Activated naive CD4-positive, alpha-beta T cell treated with anti-CD3 and anti-CD28 coated beads for 36 hours (primary cell): Measurements from ENCODE around the gene EMILIN2. TPM values are rescaled to one million over a fixed set of nuclear protein-coding genes. Genes with fewer than 3 reads are reported as not detected.
"Not testable (repeated sequence)": the region's sequence is repeated elsewhere in the genome, so short reads cannot be mapped to it uniquely, and the experiment has no call there.

ENCODE experiments used
- CTCF ChIA-PET: fragments of 350-600 bp; sonication (Branson Sonifier 250); formaldehyde crosslinking; loops from one replicate; lab custom pipeline; 2021; ENCODE audit warnings: antibody characterized with exemption; lab: Charles Lee
- DNase-seq: peaks from one replicate; pipeline ENCODE4 v3.0.0-alpha.2; 2020
- H3K27ac Mint-ChIP-seq: one replicate; pipeline ENCODE4 v1.8.0; 2021; ENCODE audit warnings: mild to moderate bottlenecking, mixed read lengths
- H3K27me3 Mint-ChIP-seq: one replicate; pipeline ENCODE4 v1.8.0; 2021; ENCODE audit warnings: low read depth, mixed read lengths
- H3K36me3 Mint-ChIP-seq: one replicate; pipeline ENCODE4 v1.8.0; 2021; ENCODE audit warnings: low read depth, mixed read lengths
- H3K4me1 Mint-ChIP-seq: one replicate; pipeline ENCODE4 v1.8.0; 2021; ENCODE audit warnings: low read depth, mixed read lengths
- H3K4me3 Mint-ChIP-seq: one replicate; pipeline ENCODE4 v1.8.0; 2021; ENCODE audit warnings: mild to moderate bottlenecking, moderate library complexity, mixed read lengths
- H3K9me3 Mint-ChIP-seq: one replicate; pipeline ENCODE4 v1.8.0; 2021; ENCODE audit warnings: mixed read lengths
- intact Hi-C: fragments of 100-400 bp; cut with micrococcal nuclease; formaldehyde crosslinking; loops from one replicate; pipeline ENCODE4 v1.15.1; 2023
- total RNA-seq, 2 experiments: library from RNA; stranded (reverse); gene quantifications; one replicate each; pipeline ENCODE4 v1.2.3, GENCODE V29; 2021

The EMILIN2 gene
- total RNA-seq, 2 experiments from 2014 or later: 12.2 to 13.2 TPM

DNA sequence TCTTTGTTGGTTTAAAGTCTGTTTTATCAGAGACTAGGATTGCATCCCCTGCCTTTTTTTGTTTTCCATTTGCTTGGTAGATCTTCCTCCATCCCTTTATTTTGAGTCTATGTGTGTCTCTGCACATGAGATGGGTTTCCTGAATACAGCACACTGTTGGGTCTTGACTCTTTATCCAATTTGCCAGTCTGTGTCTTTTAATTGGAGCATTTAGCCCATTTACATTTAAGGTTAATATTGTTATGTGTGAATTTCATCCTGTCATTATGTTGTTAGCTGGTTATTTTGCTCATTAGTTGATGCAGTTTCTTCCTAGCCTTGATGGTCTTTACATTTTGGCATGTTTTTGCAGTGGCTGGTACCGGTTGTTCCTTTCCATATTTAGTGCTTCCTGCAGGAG lies 17.2 kb downstream of the EMILIN2 start:
- H3K9me3 Mint-ChIP-seq, H3K4me3 Mint-ChIP-seq, CTCF ChIA-PET: not testable (repeated sequence)

DNA sequence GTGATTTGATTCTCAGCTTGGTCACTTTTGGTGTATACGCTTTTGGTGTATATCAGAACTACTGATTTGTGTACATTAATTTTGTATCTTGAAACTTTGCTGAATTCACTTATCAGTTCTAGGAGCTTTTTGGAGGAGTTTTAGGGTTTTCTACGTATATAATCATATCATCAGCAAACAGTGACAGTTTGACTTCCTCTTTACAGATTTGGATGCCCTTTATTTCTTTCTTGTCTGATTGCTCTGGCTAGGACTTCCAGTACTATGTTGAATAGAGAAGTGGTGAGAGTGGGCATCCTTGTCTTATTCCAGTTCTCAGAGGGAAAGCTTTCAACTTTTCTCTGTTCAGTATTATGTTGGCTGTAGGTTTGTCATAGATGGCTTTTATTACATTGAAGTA lies 19.7 kb downstream of the EMILIN2 start:
- not testable (repeated sequence) for H3K4me1 Mint-ChIP-seq, H3K9me3 Mint-ChIP-seq

More for the DNA sequence above, 17.2 kb downstream of the EMILIN2 start:
- intact Hi-C loops, H3K27me3 Mint-ChIP-seq, DNase-seq, H3K36me3 Mint-ChIP-seq, H3K4me1 Mint-ChIP-seq, H3K27ac Mint-ChIP-seq: not testable (repeated sequence)

GRCh38 chr18:2869207-2869606 lies 22.4 kb downstream of the EMILIN2 start:
- H3K27ac Mint-ChIP-seq: no peak overlapping the region
- no peaks in the 10 kb centered on the region for H3K27me3 Mint-ChIP-seq
- intact Hi-C loops: no loop called here
- CTCF ChIA-PET: no interaction called here
- H3K36me3 Mint-ChIP-seq: no peaks in the 10 kb centered on the region
- no peak for DNase-seq
- H3K4me1 Mint-ChIP-seq: no peaks in the 10 kb centered on the region
- no peak overlapping the region for H3K4me3 Mint-ChIP-seq
- H3K9me3 Mint-ChIP-seq: no peaks in the 10 kb centered on the region

More for the DNA sequence above, 19.7 kb downstream of the EMILIN2 start:
- H3K4me3 Mint-ChIP-seq, H3K27me3 Mint-ChIP-seq, H3K36me3 Mint-ChIP-seq, DNase-seq, intact Hi-C loops, H3K27ac Mint-ChIP-seq: not testable (repeated sequence)
- CTCF ChIA-PET: interaction anchor here (0.5 kb wide), 1 partner anchor 9 kb away, joined by 3 read pairs; no protein-coding TSS in a partner anchor

GRCh38 chr18:2871111-2871720 lies 24.4 kb downstream of the EMILIN2 start:
- intact Hi-C loops: no loop called here
- no peaks in the 10 kb centered on the region for H3K9me3 Mint-ChIP-seq
- H3K27ac Mint-ChIP-seq: no peak overlapping the region
- no peaks in the 10 kb centered on the region for H3K27me3 Mint-ChIP-seq
- no peak for DNase-seq
- CTCF ChIA-PET: no interaction called here
- no peaks in the 10 kb centered on the region for H3K4me1 Mint-ChIP-seq
- H3K4me3 Mint-ChIP-seq: no peak overlapping the region
- no peaks in the 10 kb centered on the region for H3K36me3 Mint-ChIP-seq

- Mint-ChIP-seq H3K27ac (no peak overlapping the region), H3K36me3 (no peaks in the 10 kb centered on the region), H3K27me3 (no peaks in the 10 kb centered on the region), H3K4me1 (no peaks in the 10 kb centered on the region), H3K4me3 (no peak overlapping the region), H3K9me3 (no peaks in the 10 kb centered on the region)
- intact Hi-C loops: no loop called here
- CTCF ChIA-PET: interaction anchor here (0.7 kb wide), 1 partner anchor 257 kb away, joined by 3 read pairs; no protein-coding TSS in a partner anchor
- no peak for DNase-seq
Measured at GRCh38 chr18:2872095-2872494, 25.3 kb downstream of the EMILIN2 start.

- H3K27me3 Mint-ChIP-seq: no peaks in the 10 kb centered on the region
- CTCF ChIA-PET: interaction anchor here (0.6 kb wide), 1 partner anchor 792 kb away, joined by 8 read pairs; no protein-coding TSS in a partner anchor
- no peaks in the 10 kb centered on the region for H3K9me3 Mint-ChIP-seq
- no peak overlapping the region for H3K27ac Mint-ChIP-seq
- no peak overlapping the region for H3K4me3 Mint-ChIP-seq
- no peak for DNase-seq
- intact Hi-C loops: no loop called here
- no peaks in the 10 kb centered on the region for H3K4me1 Mint-ChIP-seq
- H3K36me3 Mint-ChIP-seq: no peaks in the 10 kb centered on the region
Measured at GRCh38 chr18:2874765-2875164, 28.0 kb downstream of the EMILIN2 start.

- no peak for DNase-seq
- CTCF ChIA-PET: no interaction called here
- intact Hi-C loops: no loop called here
- no peaks in the 10 kb centered on the region for H3K36me3 Mint-ChIP-seq
- H3K27ac Mint-ChIP-seq: no peak overlapping the region
- no peaks in the 10 kb centered on the region for H3K27me3 Mint-ChIP-seq
- H3K9me3 Mint-ChIP-seq: no peaks in the 10 kb centered on the region
- peaks cover 23% of the 10 kb centered on the region for H3K4me1 Mint-ChIP-seq
- no peak overlapping the region for H3K4me3 Mint-ChIP-seq
Measured at GRCh38 chr18:2878656-2879330, 32.0 kb downstream of the EMILIN2 start.

DNA sequence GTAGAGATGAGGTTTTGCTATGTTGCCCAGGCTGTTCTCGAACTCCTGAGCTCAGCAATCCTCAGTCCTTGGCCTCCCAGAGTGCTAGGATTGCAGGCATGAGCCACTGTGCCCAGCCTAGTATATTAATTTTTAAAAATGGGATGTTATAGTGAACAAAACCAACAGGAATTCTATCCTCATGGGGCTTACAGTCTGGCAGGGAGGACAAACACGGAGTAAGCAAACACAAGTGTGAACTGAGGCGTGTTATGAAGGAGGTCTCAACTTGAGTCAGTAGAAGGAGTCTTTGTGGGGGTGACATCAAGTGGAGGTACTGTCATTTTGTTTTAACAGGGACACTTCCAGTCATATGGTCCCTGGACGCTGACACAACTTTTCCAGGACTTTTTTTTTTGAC lies 33.1 kb downstream of the EMILIN2 start:
- Mint-ChIP-seq H3K36me3 (no peaks in the 10 kb centered on the region), H3K4me3 (no peak overlapping the region), H3K9me3 (no peaks in the 10 kb centered on the region), H3K27me3 (no peaks in the 10 kb centered on the region), H3K27ac (no peak overlapping the region), H3K4me1 (peaks cover 29% of the 10 kb centered on the region)
- no peak for DNase-seq
- intact Hi-C loops: no loop called here
- CTCF ChIA-PET: no interaction called here

DNA sequence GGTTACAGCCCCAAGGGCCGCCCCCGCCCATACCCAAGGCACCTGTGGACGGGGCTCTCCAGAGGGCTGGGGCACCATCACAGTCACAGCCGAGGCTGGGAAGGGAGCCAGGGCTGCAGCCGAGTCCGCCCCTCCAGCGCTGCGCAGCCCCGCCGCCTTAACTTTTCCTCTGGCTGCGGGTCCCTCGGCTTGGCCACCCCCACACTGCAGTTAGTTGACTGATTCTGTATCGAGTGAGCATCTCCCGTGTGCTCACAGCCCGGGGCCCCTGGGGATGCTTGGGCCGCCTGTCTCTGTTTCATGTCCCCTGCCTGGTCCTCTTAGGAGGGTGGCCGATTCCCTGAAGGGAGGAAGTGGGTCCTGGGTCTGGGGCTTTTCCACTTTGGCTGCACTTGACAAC lies 33.7 kb downstream of the EMILIN2 start:
- Mint-ChIP-seq H3K4me3 (no peak overlapping the region), H3K9me3 (no peaks in the 10 kb centered on the region)
- CTCF ChIA-PET: interaction anchor here (1.0 kb wide), 1 partner anchor 62 kb away, joined by 3 read pairs; no protein-coding TSS in a partner anchor

DNA sequence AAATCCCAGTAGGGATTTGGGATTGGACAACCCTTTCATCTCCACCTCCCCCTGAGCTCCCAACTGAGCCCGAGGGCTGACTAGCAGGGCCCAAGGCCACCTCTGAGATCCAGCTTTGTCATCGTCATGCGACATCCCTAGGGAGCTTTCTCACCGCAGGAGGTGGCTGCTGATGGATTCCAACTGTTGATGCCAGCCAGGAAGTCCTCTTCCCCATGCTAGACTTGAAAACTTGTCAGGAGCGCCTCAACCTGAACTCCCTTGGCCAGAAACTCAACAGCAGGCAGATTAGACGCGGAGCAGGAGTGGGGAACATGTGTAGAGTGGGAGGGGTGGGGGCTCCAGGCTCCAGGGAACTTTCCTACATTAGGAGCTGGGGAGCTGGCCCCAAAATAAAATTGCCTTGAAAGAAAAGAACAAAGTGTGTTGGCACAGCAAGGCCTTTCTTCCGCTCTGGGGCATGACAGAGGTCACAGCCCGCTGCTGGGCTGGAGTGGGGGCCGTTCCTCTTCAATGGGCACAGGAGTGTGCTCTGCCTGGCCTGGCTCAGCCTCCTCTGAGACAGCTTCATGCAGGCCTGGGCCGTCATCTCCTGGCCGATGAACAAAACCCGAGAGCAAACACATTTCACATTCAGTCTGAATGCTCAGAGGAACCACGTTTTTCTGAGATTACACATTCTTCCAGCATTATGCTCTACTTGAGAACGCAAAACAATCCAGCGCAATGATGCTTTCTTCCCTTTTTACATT lies 34.5 kb downstream of the EMILIN2 start:
- CTCF ChIA-PET: interaction anchor here (0.5 to 1.0 kb wide), 2 partner anchors 63 to 208 kb away, joined by 3 read pairs; no protein-coding TSS in a partner anchor
- Mint-ChIP-seq H3K27ac (peak overlapping the region; percentile 64), H3K27me3 (no peaks in the 10 kb centered on the region), H3K4me3 (peak overlapping the region; percentile 50), H3K9me3 (peaks cover under 1% of the 10 kb centered on the region), H3K36me3 (no peaks in the 10 kb centered on the region), H3K4me1 (peaks cover 29% of the 10 kb centered on the region)
- peak; percentile 28 for DNase-seq
- intact Hi-C loops: no loop called here

More for the DNA sequence above, 33.7 kb downstream of the EMILIN2 start:
- no peaks in the 10 kb centered on the region for H3K27me3 Mint-ChIP-seq
- intact Hi-C loops: no loop called here
- H3K36me3 Mint-ChIP-seq: no peaks in the 10 kb centered on the region
- no peak for DNase-seq
- no peak overlapping the region for H3K27ac Mint-ChIP-seq
- peaks cover 29% of the 10 kb centered on the region for H3K4me1 Mint-ChIP-seq

GRCh38 chr18:2881840-2882195 lies 35.0 kb downstream of the EMILIN2 start:
- Mint-ChIP-seq H3K27ac (peak overlapping the region; percentile 64), H3K9me3 (peaks cover 6% of the 10 kb centered on the region), H3K27me3 (no peaks in the 10 kb centered on the region), H3K36me3 (peaks cover 3% of the 10 kb centered on the region), H3K4me3 (peak overlapping the region; percentile 50), H3K4me1 (peaks cover 29% of the 10 kb centered on the region)
- CTCF ChIA-PET: no interaction called here
- intact Hi-C loops: no loop called here
- peak; percentile 46 for DNase-seq

DNA sequence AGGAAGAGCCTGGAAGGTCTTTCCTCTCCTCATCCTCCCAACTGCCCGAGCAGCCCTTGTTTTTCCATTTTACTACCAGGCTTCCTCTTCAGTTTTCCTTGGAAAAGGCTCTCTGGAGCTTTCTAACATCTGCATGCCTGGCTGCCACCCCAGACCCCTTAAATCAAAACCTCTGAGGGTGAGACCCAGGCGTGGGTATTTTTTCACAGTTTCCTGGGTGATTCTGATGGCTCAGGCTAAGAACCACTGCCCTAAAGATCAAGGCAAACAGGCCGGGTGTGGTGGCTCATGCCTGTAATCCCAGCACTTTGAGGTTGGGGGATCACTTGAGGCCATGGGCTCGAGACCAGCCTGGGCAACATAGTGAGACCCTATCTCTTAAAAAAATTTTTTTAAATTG lies 35.4 kb downstream of the EMILIN2 start:
- intact Hi-C loops: no loop called here
- Mint-ChIP-seq H3K4me1 (peaks cover 29% of the 10 kb centered on the region), H3K36me3 (peaks cover 4% of the 10 kb centered on the region), H3K4me3 (no peak overlapping the region), H3K27me3 (no peaks in the 10 kb centered on the region), H3K27ac (peak overlapping the region; percentile 5), H3K9me3 (peaks cover 7% of the 10 kb centered on the region)
- CTCF ChIA-PET: no interaction called here
- no peak for DNase-seq
